Measurements from ENCODE around the gene PGM5.

Gene PGM5

GRCh38 chr9:68540712-68541535 is 184.5 kb downstream of the PGM5 start, which contains the start of gene TMEM252:
Gene TMEM252, minus strand, starts transcription at chr9:68540883. Its CDS starts 69 bp downstream, at chr9:68540814.
- no peak for DNase-seq

- no peak for DNase-seq
These were observed 185.2 kb downstream of the PGM5 start for GRCh38 chr9:68541568-68541967.

DNA sequence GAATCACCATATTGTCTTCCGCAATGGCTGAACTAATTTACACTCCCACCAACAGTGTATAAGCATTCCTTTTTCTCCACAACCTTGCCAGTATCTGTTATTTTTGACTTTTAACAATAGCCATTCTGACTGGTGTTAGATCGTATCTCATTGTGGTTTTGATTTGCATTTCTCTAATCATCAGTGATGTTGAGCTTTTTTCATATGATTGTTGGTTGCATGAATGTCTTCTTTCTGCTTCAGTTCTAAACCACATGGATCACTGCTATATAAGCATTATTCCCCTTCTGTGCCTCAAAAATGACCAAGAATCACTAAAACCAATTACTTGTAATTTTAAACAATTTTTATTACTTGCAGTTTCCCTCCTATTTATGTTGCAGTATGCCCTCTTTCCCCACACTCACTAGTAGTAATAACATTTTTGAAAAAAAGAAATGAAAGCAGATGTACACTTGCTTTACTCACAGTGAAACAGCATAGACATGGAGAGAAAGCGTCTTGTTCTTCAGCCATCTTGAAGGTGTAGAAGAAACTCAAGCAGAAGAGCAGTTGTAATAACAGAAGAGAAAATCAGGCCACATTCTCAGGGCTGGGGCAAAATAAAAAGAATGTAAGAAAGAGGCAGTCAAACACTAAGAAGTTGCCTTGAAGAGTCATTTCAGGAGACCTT is 188.8 kb downstream of the PGM5 start:
- no peak for DNase-seq

DNA sequence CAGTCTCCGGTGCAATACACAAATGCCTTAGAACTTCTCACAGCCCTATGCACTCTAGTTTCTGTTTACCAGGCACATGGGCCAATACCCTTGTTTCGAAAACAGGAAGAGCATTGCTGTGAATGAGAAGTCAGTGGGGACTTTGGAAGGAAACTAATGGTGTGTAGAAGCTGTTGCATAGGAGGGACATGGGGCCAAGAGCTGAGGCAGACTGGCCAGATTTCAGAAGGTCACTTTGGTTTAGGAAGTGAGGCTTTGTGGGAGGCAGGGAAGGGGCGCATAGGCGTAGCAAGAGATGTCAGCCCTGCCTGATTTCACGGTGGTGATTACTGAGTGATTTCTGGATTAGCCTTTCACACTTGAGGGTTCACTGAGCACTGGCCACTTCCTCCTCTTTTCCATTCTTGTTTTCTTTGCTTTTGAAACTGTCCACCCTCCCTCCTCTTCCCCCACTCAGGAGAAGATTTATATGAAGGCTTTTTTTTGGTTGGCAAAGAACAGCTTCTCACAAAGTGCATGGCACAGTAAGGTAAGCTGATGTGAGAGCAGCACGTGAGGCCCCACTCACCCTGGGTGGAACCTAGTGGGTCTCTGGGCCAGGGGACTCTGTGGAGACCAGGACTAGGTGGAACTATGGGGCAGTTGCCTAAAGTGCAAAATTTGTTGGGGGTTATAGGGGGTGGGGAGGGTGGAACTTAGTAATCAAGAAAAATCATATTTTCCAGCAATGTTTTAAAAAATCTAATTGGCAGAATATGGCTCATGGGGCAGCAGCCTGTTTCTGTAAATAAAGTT is 190.4 kb downstream of the PGM5 start:
- DNase-seq, result peak in 1 of 5 experiments; percentile 40

- no peak for DNase-seq
These were observed 191.0 kb downstream of the PGM5 start for GRCh38 chr9:68547417-68547816.

DNA sequence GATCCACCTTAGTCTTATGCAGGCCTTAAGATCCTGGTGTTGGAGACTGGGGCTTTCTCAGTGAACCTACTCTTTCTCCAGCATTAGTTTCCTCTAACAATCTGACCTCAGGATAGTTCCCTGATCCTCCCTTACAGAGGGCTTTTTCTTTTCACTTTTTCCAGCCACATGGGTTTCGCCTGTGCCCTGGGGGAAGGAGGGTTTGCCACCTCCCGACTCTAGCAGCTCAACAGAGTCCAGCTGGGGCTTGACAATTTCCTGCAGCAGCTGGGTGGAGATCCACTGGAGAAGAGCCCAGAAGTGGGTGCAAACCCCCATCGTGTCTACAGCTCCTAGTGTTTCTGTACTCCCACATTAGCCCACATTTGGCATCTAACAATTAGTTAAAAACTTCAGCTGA is 191.8 kb downstream of the PGM5 start:
- DNase-seq, result no peak

DNA sequence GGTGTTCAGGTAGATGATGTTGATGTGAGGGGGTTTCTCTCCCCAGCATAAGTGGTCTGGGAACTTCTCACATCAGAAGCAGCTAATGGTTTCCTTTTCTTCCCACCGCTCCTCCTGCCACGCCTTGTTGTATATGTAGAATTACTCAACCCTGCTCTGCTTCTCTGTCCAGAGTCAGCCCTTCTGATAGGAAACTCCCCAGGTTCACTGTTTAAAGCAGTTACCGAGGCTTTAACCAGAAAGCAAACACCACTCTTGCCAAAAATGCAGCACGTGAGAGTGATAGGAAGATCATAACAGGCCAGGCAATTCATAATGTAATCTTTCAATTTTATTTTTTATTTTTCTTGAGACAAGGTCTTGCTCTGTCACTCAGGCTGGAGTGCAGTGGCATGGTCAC is 194.8 kb downstream of the PGM5 start:
- no peak for DNase-seq

GRCh38 chr9:68552700-68553476 is 196.5 kb downstream of the PGM5 start:
- no peak for DNase-seq

DNA sequence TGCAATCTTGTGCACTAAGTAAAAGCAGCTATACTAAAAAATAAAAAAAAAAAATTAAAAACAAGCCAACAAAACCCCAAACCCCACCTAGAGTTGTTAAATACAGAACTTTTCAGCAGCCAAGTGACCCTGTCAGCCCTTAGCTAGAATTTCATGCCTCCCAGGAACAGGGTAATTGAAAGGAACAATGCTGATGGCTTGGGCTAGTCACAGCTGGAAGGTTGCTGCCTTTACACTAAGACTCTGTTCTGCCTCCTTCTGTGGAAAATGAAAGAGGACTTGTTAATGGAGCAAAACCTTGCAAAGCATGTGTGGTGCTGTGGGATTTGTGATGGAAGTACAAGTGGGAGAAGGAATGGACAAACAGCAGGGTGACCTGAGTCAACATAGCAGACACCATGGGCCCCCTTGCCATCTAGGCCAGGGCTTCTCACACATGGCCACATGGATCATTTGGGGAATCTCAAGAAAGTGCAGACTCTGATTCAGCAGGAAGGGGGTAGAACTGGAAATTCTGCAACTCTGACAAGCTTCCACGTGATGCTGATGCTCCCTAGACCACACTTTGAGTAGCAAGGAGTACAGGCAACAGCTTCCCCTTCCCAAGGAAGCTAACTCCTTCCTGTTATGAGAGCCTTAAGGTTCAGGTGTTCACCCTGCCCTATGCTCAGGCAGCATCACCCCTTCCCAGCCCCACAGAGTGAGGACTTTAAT is 199.2 kb downstream of the PGM5 start:
- DNase-seq, result no peak

GRCh38 chr9:68558545-68558944 is 202.1 kb downstream of the PGM5 start:
- no peak for DNase-seq

GRCh38 chr9:68560071-68560844 is 203.8 kb downstream of the PGM5 start:
- DNase-seq, result peak in 2 of 5 experiments; percentile 9 to 45

GRCh38 chr9:68562461-68562860 is 206.1 kb downstream of the PGM5 start:
- DNase-seq, result no peak

- no peak for DNase-seq
These were observed 211.2 kb downstream of the PGM5 start for GRCh38 chr9:68567565-68567964.

GRCh38 chr9:68574150-68574549 is 217.7 kb downstream of the PGM5 start:
- no peak for DNase-seq

- DNase-seq, result no peak
These were observed 219.4 kb downstream of the PGM5 start for GRCh38 chr9:68575817-68576216.

DNA sequence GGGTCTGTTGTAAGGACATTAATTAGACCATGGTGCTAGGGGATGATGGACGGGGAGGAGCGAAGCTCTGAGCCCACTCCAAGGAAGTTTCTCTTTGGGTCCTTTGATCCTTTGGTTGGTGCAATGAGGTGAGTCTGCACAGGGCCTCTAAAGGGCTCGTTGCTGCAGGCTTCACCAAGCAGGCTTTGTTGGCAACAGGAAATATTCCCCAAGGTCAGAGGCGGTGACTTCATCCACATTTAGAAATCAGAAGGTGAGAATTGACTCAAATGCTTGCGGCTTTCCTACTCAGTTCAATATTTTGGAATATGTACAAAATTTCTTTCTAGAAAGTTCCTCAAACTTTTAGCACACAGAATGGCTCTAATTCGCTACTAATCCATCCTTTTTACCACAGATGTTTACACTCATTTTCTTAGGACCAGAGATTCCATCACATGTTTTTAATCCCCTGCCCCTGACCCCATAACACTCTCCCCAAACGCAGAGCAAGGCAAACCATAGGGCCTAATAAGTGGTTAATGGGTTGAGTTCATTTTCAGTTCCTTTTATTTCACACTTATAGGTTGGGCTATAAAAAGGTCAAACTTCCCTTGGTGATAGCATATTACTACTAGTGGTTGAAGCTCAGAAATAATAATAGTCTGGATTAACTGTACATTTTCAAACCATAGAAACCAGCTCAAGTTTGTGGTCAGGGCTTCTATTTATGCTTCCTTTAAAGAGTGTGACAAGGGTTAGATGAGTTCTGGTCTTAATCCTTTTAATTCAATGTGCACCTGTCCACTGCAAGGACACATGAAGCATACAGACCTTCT is 221.6 kb downstream of the PGM5 start:
- no peak for DNase-seq

Data from T-helper 2 cell (primary cell).